GM10266 (cell line): ENCODE measurements around the gene DES.

Experiments used
- DNase-seq: peaks from one replicate; pipeline ENCODE4 v3.0.0; 2012; ENCODE audit errors: extremely low spot score
- CTCF ChIP-seq: IDR thresholded peaks from 2 replicates; pipeline ENCODE4 v1.5.1; 2012; ENCODE audit warnings: mild to moderate bottlenecking, low read depth; ENCODE audit not compliant: control insufficient read depth, insufficient read depth; ENCODE audit errors: missing control alignments

DES gene

GRCh38 chr2:219470429-219470828 is 52.3 kb downstream of the DES start:
- TF ChIP-seq CTCF: no peak

GRCh38 chr2:219471476-219472371 is 53.5 kb downstream of the DES start:
- DNase-seq: no peak
- no peak for TF ChIP-seq CTCF

More at GRCh38 chr2:219470429-219470828, 52.3 kb downstream of the DES start:
- no peak for DNase-seq

- no peak for TF ChIP-seq CTCF
- no peak for DNase-seq
Measured at GRCh38 chr2:219472629-219473187, 54.5 kb downstream of the DES start.

- DNase-seq: no peak
- no peak for TF ChIP-seq CTCF
Measured at GRCh38 chr2:219473511-219473910, 55.3 kb downstream of the DES start.

DNA sequence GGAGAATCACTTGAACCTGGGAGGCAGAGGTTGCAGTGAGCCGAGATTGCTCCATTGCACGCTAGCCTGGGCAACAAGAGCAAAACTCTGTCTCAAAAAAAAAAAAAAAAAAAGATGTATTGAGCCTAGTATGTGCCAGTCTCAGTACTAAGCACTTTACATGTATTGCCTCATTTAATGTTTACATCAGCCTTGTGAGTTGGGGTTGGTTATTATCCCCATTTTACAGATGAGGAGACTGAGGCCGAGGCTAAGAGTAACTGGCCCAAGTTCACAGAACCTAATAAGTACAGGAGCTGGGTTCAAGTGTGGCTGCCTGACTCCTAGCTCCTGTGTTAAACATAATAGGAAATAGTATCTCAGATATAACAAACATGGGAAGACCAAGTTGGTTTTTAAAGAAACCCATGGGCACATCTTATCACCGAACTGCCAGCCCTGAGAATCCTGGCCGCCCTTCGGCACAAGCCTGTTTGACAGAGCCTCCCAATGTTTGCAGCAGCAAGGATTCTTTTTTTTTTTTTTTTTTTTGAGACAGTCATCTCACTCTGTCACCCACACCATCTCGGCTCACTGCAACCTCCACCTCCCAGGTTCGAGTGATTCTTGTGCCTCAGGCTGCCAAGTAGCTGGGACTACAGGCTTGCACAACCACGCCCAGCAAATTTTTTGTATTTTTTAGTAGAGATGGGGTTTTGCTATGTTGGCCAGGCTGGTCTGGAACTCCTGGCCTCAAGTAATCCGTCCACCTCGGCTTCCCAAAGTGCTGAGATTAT is 56.3 kb downstream of the DES start:
- no peak for TF ChIP-seq CTCF
- DNase-seq: no peak

DNA sequence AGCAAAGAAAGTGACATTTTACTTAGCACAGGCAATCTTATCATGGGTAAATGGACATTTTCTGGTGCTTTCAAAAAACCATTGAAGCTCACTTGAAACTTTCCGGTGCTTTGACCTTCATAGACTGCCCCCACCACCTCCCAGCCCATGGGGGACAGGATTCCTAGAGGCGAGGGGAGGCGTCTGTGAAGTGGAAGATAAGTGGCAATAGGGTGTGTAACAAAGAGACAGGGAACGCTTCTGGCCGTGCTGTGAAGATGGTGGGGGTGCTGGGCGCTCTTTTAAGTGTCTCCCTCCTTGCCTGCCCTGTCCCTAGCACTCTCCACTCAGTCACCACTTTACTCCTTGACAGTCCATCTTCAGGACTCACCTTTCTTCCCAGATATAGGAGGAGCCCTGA is 57.1 kb downstream of the DES start:
- no peak for DNase-seq
- TF ChIP-seq CTCF: no peak
